Smooth muscle cell of the brain vasculature (primary cell): ENCODE results near the gene SIRT5.
A peak's percentile ranks its signal among the peaks of the same experiment; 100 is the strongest.

Experiments used
- DNase-seq: peaks from one replicate; pipeline ENCODE4 v3.0.0-alpha.2; 2012; ENCODE audit warnings: low read depth, low spot score

Gene SIRT5

GRCh38 chr6:13553646-13554045, 20.8 kb upstream of the SIRT5 start:
- DNase-seq: no peak

GRCh38 chr6:13554929-13555333, 19.5 kb upstream of the SIRT5 start:
- DNase-seq: no peak

GRCh38 chr6:13557841-13558240, 16.6 kb upstream of the SIRT5 start:
- no peak for DNase-seq

- no peak for DNase-seq
Observed at GRCh38 chr6:13558718-13559117, 15.7 kb upstream of the SIRT5 start.

GRCh38 chr6:13559251-13559650, 15.2 kb upstream of the SIRT5 start:
- no peak for DNase-seq

- no peak for DNase-seq
Observed at GRCh38 chr6:13559968-13560650, 14.3 kb upstream of the SIRT5 start.

- DNase-seq: no peak
Observed at GRCh38 chr6:13560651-13561044, 13.8 kb upstream of the SIRT5 start.

- no peak for DNase-seq
Observed at GRCh38 chr6:13561624-13562267, 12.7 kb upstream of the SIRT5 start.

- DNase-seq: no peak
Observed at GRCh38 chr6:13563009-13563408, 11.4 kb upstream of the SIRT5 start.

- DNase-seq: no peak
Observed at GRCh38 chr6:13565921-13566320, 8.5 kb upstream of the SIRT5 start.

- DNase-seq: no peak
Observed at GRCh38 chr6:13566500-13566899, 7.9 kb upstream of the SIRT5 start.

GRCh38 chr6:13568970-13569369, 5.4 kb upstream of the SIRT5 start:
- no peak for DNase-seq

- no peak for DNase-seq
Observed at GRCh38 chr6:13572240-13572639, 2.2 kb upstream of the SIRT5 start.

GRCh38 chr6:13572951-13573654, 1.3 kb upstream of the SIRT5 start:
- DNase-seq: no peak

GRCh38 chr6:13573669-13574110, 711 bp upstream of the SIRT5 start:
- DNase-seq: no peak

- DNase-seq: peak; percentile 75
Observed at GRCh38 chr6:13574149-13574570, 241 bp upstream of the SIRT5 start.

GRCh38 chr6:13575377-13575775, 975 bp downstream of the SIRT5 start:
- DNase-seq: no peak

- no peak for DNase-seq
Observed at GRCh38 chr6:13576017-13576416, 1.6 kb downstream of the SIRT5 start.

- DNase-seq: no peak
Observed at GRCh38 chr6:13577926-13578325, 3.5 kb downstream of the SIRT5 start.

GRCh38 chr6:13579911-13580310, 5.5 kb downstream of the SIRT5 start:
- DNase-seq: no peak

GRCh38 chr6:13581700-13582229, 7.4 kb downstream of the SIRT5 start:
- DNase-seq: no peak
